H1 (cell line): ENCODE data around the gene SLC27A1. TPM values are rescaled to one million over a fixed set of nuclear protein-coding genes. Genes with fewer than 3 reads are reported as not detected.
A peak's percentile ranks its signal among the peaks of the same experiment; 100 is the strongest.

Source experiments
- ASH2L ChIP-seq: fragments of 200-600, 300-600 bp; sonication (generic); IDR thresholded peaks from one replicate; pipeline ENCODE4 v1.7.1; 2017; ENCODE audit warnings: low read length
- BCL11A ChIP-seq, 2 experiments: IDR thresholded peaks; one replicate each; pipeline ENCODE4 v1.6.1; 2011; ENCODE audit warnings: low read depth in 2 of 2, low read length in 2 of 2, mild to moderate bottlenecking in 2 of 2
- BRCA1 ChIP-seq: IDR thresholded peaks from 2 replicates; pipeline ENCODE4 v1.6.1; 2012; ENCODE audit warnings: low read depth, low read length, improper control_type of control experiment
- CEBPB ChIP-seq: IDR thresholded peaks from 2 replicates; pipeline ENCODE4 v1.6.1; 2012; ENCODE audit warnings: low read depth, low read length
- CHD1 ChIP-seq: IDR thresholded peaks from 2 replicates; pipeline ENCODE4 v1.6.1; 2012; ENCODE audit warnings: low read depth, low read length, improper control_type of control experiment
- CREB1 ChIP-seq: IDR thresholded peaks from 2 replicates; pipeline ENCODE4 v1.6.1; 2012; ENCODE audit warnings: inconsistent platforms
- CTBP2 ChIP-seq: IDR thresholded peaks from 2 replicates; pipeline ENCODE4 v1.7.0; 2011; ENCODE audit warnings: borderline replicate concordance, mild to moderate bottlenecking, moderate library complexity, mixed read lengths, low read length; ENCODE audit not compliant: insufficient read depth, insufficient read length
- HDAC6 ChIP-seq: IDR thresholded peaks from one replicate; pipeline ENCODE4 v1.7.1; 2012; ENCODE audit warnings: low read depth, mild to moderate bottlenecking, inconsistent platforms, low read length, moderate library complexity
- JUN ChIP-seq: IDR thresholded peaks from 2 replicates; pipeline ENCODE4 v1.6.1; 2011; ENCODE audit warnings: low read depth, mild to moderate bottlenecking, improper control_type of control experiment, low read length
- KDM4A ChIP-seq: IDR thresholded peaks from one replicate; pipeline ENCODE4 v1.7.1; 2012; ENCODE audit warnings: low read depth, mild to moderate bottlenecking, moderate library complexity, low read length, inconsistent platforms; ENCODE audit not compliant: severe bottlenecking
- MAFK ChIP-seq: IDR thresholded peaks from 2 replicates; pipeline ENCODE4 v1.6.1; 2012; ENCODE audit warnings: low read depth, mild to moderate bottlenecking, improper control_type of control experiment, low read length
- PHF8 ChIP-seq: fragments of 200-600 bp; sonication (generic); conservative IDR thresholded peaks from 2 replicates; pipeline ENCODE4 v1.7.1; 2012; ENCODE audit warnings: low read depth, mild to moderate bottlenecking, inconsistent platforms, low read length, moderate library complexity
- POLR2A ChIP-seq, 2 experiments: IDR thresholded peaks; 1 replicate in 1 of 2; 2 replicates in 1 of 2; pipeline ENCODE4 v1.6.1; 2011; ENCODE audit warnings: low read depth in 2 of 2, low read length in 2 of 2, mild to moderate bottlenecking in 2 of 2; ENCODE audit errors: control extremely low read depth in 1 of 2
- RNF2 ChIP-seq: fragments of 200-900, 300-1000 bp; sonication (generic); IDR thresholded peaks from 2 replicates; pipeline ENCODE4 v1.7.1; 2016; ENCODE audit warnings: borderline replicate concordance, low read depth, mild to moderate bottlenecking, antibody characterized with exemption, low read length; ENCODE audit not compliant: poor library complexity, severe bottlenecking; ENCODE audit errors: missing control alignments
- SAP30 ChIP-seq: fragments of 300-600 bp; sonication (generic); IDR thresholded peaks from 2 replicates; pipeline ENCODE4 v1.7.1; 2012; ENCODE audit warnings: low read length, moderate library complexity, mild to moderate bottlenecking, inconsistent platforms; ENCODE audit not compliant: insufficient read depth, insufficient replicate concordance
- SP2 ChIP-seq: IDR thresholded peaks from 2 replicates; pipeline ENCODE4 v1.6.1; 2012; ENCODE audit warnings: mild to moderate bottlenecking, low read length, inconsistent platforms
- SP4 ChIP-seq: IDR thresholded peaks from 2 replicates; pipeline ENCODE4 v1.6.1; 2012; ENCODE audit warnings: low read length, inconsistent platforms
- SRF ChIP-seq: IDR thresholded peaks from 2 replicates; pipeline ENCODE4 v1.6.1; 2011; ENCODE audit warnings: mild to moderate bottlenecking, low read depth, low read length, moderate library complexity
- TAF1 ChIP-seq: IDR thresholded peaks from 2 replicates; pipeline ENCODE4 v1.6.1; 2011; ENCODE audit warnings: mild to moderate bottlenecking, low read depth, low read length
- TAF7 ChIP-seq: optimal IDR thresholded peaks from 2 replicates; pipeline ENCODE3; 2011; ENCODE audit warnings: low read depth, mild to moderate bottlenecking, inconsistent platforms, low read length, moderate library complexity, borderline replicate concordance
- USF2 ChIP-seq: IDR thresholded peaks from 2 replicates; pipeline ENCODE4 v1.6.1; 2011; ENCODE audit warnings: low read length, improper control_type of control experiment
- ZNF274 ChIP-seq: IDR thresholded peaks from 2 replicates; pipeline ENCODE4 v1.7.0; 2012; ENCODE audit warnings: low read length, borderline replicate concordance; ENCODE audit errors: extremely low read depth
- polyA plus RNA-seq, 7 experiments: library from polyadenylated mRNA; depleted of rRNA in 3 of 7; stranded (reverse) in 5 of 7; unstranded in 2 of 7; fragments of >200 nt in 5 of 7; fragments of 200-250 nt in 2 of 7; gene quantifications; 1 replicate in 5 of 7; 2 replicates in 1 of 7; 4 replicates in 1 of 7; pipeline versions ENCODE4 v1.2.1 to v1.2.3, GENCODE V29; 2011 to 2013; ENCODE audit warnings: missing spikeins in 2 of 7, mixed read lengths in 2 of 7
- total RNA-seq: library from RNA; stranded (reverse); fragmentation: NEBNext Ultra II Directional; extraction: Animal tissue kit (Norgen Biotek cat#: 25700); gene quantifications from 2 replicates; pipeline ENCODE4 v1.2.1, GENCODE V29; 2021
- TF ChIP-seq, protein P1 (sequence below): IDR thresholded peaks from 2 replicates; pipeline ENCODE4 v1.6.1; 2012; ENCODE audit warnings: inconsistent platforms

The SLC27A1 gene
- total and polyA plus RNA-seq, 2 of the 8 experiments (the other 6 are each of a cell fraction or from before 2014, with no cell fraction given), result 7.5 to 9.1 TPM

DNA sequence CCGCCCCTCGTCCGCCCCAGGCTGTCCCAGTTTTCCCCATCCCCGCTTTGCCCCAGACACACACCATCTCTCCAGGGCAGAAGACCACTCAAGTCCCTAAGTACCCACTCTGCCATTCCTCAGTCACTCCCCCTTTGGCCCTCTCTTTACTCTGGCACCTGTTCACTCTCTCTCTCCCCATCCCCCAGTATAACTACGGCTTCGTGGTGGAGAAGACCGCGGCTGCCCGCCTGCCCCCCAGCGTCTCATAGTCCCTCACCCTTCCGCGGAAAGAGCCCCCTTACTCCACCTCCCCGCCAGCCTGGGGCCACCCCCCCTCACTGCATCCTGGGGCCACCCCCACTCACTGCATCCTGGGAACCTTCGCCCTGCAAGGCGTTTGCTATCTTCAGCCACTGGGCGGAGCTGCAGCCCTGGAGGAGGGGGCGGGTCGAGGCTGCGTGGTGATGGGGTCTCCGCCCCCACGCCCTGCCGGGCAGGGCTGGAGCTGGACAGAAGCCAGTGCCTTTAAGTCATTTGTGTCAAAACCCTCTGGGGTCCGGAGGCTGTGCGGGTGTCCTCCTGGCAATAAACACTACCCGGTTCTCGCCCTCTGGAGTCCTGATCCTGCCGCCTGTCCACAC lies 45.5 kb upstream of the SLC27A1 start (continued):
- TF ChIP-seq CREB1, result peak; percentile 47; the same call in 1 of the 2 replicates
- no peak for TF ChIP-seq RNF2
- no peak for TF ChIP-seq POLR2A (IDR thresholded peaks at IDR 0.05; ENCODE audit: control extremely low read depth in 1 of 2, low read depth in 2 of 2, low read length in 2 of 2)
- no peak for TF ChIP-seq SRF
- TF ChIP-seq BRCA1, result no peak
- TF ChIP-seq HDAC6, result no peak
- TF ChIP-seq ASH2L, result no peak
- TF ChIP-seq TAF1, result peak; percentile 69
- TF ChIP-seq CTBP2, result no peak
- no peak for TF ChIP-seq SP2
- TF ChIP-seq ZNF274, result no peak
- no peak for TF ChIP-seq USF2
- no peak for TF ChIP-seq JUN
- peak; percentile 20 for TF ChIP-seq KDM4A
- TF ChIP-seq, protein P1, sequence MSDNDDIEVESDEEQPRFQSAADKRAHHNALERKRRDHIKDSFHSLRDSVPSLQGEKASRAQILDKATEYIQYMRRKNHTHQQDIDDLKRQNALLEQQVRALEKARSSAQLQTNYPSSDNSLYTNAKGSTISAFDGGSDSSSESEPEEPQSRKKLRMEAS, result no peak
- TF ChIP-seq CHD1, result no peak
- TF ChIP-seq SP4, result peak; percentile 71; the same call in 1 of the 2 replicates
- TF ChIP-seq PHF8, result peak; percentile 37; the same call in 1 of the 2 replicates
- TF ChIP-seq TAF7, result no peak
- TF ChIP-seq BCL11A (IDR thresholded peaks at IDR 0.05; ENCODE audit: low read depth in 2 of 2, low read length in 2 of 2), result no peak
- no peak for TF ChIP-seq MAFK
- no peak for TF ChIP-seq SAP30
- no peak for TF ChIP-seq CEBPB
